ENCODE results near the gene PIK3CD. TPM values are rescaled to one million over a fixed set of nuclear protein-coding genes. Genes with fewer than 3 reads are reported as not detected.
"Not testable (repeated sequence)": the region's sequence is repeated elsewhere in the genome, so short reads cannot be mapped to it uniquely, and the experiment has no call there.

Gene PIK3CD
- total RNA-seq, 2 donors from 2014 or later: 1.6 to 5.4 TPM

- intact Hi-C loops (cut with DNase I, micrococcal nuclease): no loop called here
- DNase-seq: no peak
- no peak for ATAC-seq
Measured at GRCh38 chr1:9746651-9747050, 95.1 kb downstream of the PIK3CD start.

- DNase-seq; ATAC-seq; intact Hi-C loops (cut with DNase I, micrococcal nuclease): not testable (repeated sequence)
Measured at GRCh38 chr1:9748391-9748790, 96.9 kb downstream of the PIK3CD start.

GRCh38 chr1:9749361-9749760, 97.8 kb downstream of the PIK3CD start:
- DNase-seq (no peak), ATAC-seq (no peak)
- intact Hi-C loops (cut with DNase I, micrococcal nuclease): no loop called here

- ATAC-seq: no peak
- no peak for DNase-seq
- intact Hi-C loops (cut with DNase I, micrococcal nuclease): no loop called here
Measured at GRCh38 chr1:9751971-9752370, 100.4 kb downstream of the PIK3CD start.

- ATAC-seq (no peak), DNase-seq (no peak)
- intact Hi-C loops (cut with DNase I, micrococcal nuclease): no loop called here
Measured at GRCh38 chr1:9753121-9753531, 101.6 kb downstream of the PIK3CD start.

GRCh38 chr1:9755441-9755995, 104.0 kb downstream of the PIK3CD start:
- DNase-seq (no peak), ATAC-seq (no peak)
- intact Hi-C loops (cut with DNase I, micrococcal nuclease): no loop called here

- DNase-seq (no peak), ATAC-seq (no peak)
- intact Hi-C loops (cut with DNase I, micrococcal nuclease): no loop called here
Measured at GRCh38 chr1:9758559-9759121, 107.1 kb downstream of the PIK3CD start.

- intact Hi-C loops (cut with DNase I, micrococcal nuclease): no loop called here
- DNase-seq (no peak), ATAC-seq (no peak)
Measured at GRCh38 chr1:9759939-9760338, 108.4 kb downstream of the PIK3CD start.

- ATAC-seq (no peak), DNase-seq (no peak)
- intact Hi-C loops (cut with DNase I, micrococcal nuclease): no loop called here
Measured at GRCh38 chr1:9760824-9761223, 109.3 kb downstream of the PIK3CD start.

GRCh38 chr1:9761855-9762254, 110.3 kb downstream of the PIK3CD start:
- intact Hi-C loops (cut with DNase I, micrococcal nuclease): no loop called here
- ATAC-seq: no peak
- no peak for DNase-seq

- intact Hi-C loops (cut with DNase I, micrococcal nuclease); ATAC-seq; DNase-seq: not testable (repeated sequence)
Measured at GRCh38 chr1:9762446-9762845, 110.9 kb downstream of the PIK3CD start.

- intact Hi-C loops (cut with DNase I, micrococcal nuclease): no loop called here
- ATAC-seq (no peak), DNase-seq (no peak)
Measured at GRCh38 chr1:9763914-9764313, 112.4 kb downstream of the PIK3CD start.

- intact Hi-C loops (cut with DNase I, micrococcal nuclease): no loop called here
- ATAC-seq (no peak), DNase-seq (no peak)
Measured at GRCh38 chr1:9764550-9764949, 113.0 kb downstream of the PIK3CD start.

- intact Hi-C loops (cut with DNase I, micrococcal nuclease): no loop called here
- no peak for ATAC-seq
Measured at GRCh38 chr1:9766759-9767442, 115.4 kb downstream of the PIK3CD start.

GRCh38 chr1:9767964-9768668, 116.6 kb downstream of the PIK3CD start:
- peak; percentile 51 to 54 for DNase-seq
- peak; percentile 21 for ATAC-seq
- intact Hi-C loops (cut with DNase I, micrococcal nuclease): no loop called here

More at GRCh38 chr1:9766759-9767442, 115.4 kb downstream of the PIK3CD start:
- DNase-seq: no peak

- ATAC-seq (no peak), DNase-seq (no peak)
- intact Hi-C loops (cut with DNase I, micrococcal nuclease): no loop called here
Measured at GRCh38 chr1:9768983-9769382, 117.5 kb downstream of the PIK3CD start.

- intact Hi-C loops (cut with DNase I, micrococcal nuclease): no loop called here
- DNase-seq (peak; percentile 75 to 82), ATAC-seq (peak; percentile 94)
Measured at GRCh38 chr1:9770298-9770697, 118.8 kb downstream of the PIK3CD start.

- DNase-seq: no peak
- intact Hi-C loops (cut with DNase I, micrococcal nuclease): no loop called here
Measured at GRCh38 chr1:9774712-9775679, 123.5 kb downstream of the PIK3CD start.

GRCh38 chr1:9776685-9777084, 125.2 kb downstream of the PIK3CD start:
- DNase-seq (no peak), ATAC-seq (no peak)
- intact Hi-C loops (cut with DNase I, micrococcal nuclease): no loop called here

More at GRCh38 chr1:9774712-9775679, 123.5 kb downstream of the PIK3CD start:
- ATAC-seq: no peak
